A673 (cell line): ENCODE measurements around the gene CKAP4.

Experiments
- EZH2 ChIP-seq: fragments of 200-600 bp; sonication (generic); IDR thresholded peaks from 2 replicates; pipeline ENCODE4 v1.6.1; 2017; ENCODE audit warnings: borderline replicate concordance, low read depth, mild to moderate bottlenecking, mixed read lengths, antibody characterized with exemption, low read length; ENCODE audit not compliant: poor library complexity, severe bottlenecking
- TF ChIP-seq, protein P1 (sequence below): fragments of 300-800, 200-600 bp; sonication (generic); conservative IDR thresholded peaks from 2 replicates; pipeline ENCODE4 v1.5.1; 2017; ENCODE audit warnings: low read depth, mild to moderate bottlenecking, antibody characterized with exemption, low read length, moderate library complexity, mixed read lengths

DNA sequence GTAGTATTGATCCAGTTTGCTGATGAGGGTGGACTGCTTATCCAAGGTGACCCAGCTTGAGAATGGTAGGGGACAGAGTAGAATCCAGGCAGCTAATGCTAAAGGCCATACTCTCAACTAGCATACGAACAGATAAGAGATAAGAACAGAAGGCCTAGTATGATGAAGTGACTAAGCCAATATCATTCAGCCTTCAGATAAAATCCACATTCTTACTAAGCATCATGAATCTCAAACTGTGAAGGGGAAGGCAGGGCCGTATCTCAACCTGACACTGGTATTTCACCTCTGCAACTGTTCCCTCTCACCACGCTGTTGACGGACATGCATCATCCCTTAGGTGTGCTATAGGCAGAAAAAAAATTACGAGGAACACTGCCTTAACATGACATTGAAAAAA, 8.1 kb upstream of the CKAP4 start:
- TF ChIP-seq, protein P1, sequence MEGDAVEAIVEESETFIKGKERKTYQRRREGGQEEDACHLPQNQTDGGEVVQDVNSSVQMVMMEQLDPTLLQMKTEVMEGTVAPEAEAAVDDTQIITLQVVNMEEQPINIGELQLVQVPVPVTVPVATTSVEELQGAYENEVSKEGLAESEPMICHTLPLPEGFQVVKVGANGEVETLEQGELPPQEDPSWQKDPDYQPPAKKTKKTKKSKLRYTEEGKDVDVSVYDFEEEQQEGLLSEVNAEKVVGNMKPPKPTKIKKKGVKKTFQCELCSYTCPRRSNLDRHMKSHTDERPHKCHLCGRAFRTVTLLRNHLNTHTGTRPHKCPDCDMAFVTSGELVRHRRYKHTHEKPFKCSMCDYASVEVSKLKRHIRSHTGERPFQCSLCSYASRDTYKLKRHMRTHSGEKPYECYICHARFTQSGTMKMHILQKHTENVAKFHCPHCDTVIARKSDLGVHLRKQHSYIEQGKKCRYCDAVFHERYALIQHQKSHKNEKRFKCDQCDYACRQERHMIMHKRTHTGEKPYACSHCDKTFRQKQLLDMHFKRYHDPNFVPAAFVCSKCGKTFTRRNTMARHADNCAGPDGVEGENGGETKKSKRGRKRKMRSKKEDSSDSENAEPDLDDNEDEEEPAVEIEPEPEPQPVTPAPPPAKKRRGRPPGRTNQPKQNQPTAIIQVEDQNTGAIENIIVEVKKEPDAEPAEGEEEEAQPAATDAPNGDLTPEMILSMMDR: no peak
- TF ChIP-seq EZH2: no peak
